GM19240 (cell line): Measurements from ENCODE around the gene COG4.
"Not testable (repeated sequence)": the region's sequence is repeated elsewhere in the genome, so short reads cannot be mapped to it uniquely, and the experiment has no call there.

Experiments used
- DNase-seq: peaks from one replicate; pipeline ENCODE4 v3.0.0; 2011; ENCODE audit warnings: low spot score; ENCODE audit not compliant: insufficient read length

The COG4 gene

GRCh38 chr16:70523076-70523742 is at the start of gene COG4:
COG4 (minus strand) TSS chr16:70523554; CDS start chr16:70523543, 11 bp downstream.
- DNase-seq: peak; percentile 69

DNA sequence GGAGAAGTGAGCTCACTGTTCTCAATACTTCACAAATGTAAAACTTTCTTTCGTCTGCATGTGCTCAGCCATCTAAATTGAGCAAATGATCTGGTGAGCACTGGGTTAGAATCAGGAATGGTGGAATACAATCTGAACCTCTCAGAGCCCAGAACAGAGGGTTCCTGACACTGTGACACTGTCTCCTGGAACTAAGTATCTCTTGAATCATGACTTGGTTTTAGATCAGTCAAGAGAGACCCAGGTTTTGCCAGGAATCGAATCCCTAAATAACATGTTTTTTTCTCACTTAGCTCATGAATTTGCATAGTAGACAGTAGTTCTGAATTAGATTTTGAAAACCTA is 49.5 kb upstream of the COG4 start:
- no peak for DNase-seq

- no peak for DNase-seq
These were observed 48.9 kb upstream of the COG4 start for GRCh38 chr16:70572050-70572925.

DNA sequence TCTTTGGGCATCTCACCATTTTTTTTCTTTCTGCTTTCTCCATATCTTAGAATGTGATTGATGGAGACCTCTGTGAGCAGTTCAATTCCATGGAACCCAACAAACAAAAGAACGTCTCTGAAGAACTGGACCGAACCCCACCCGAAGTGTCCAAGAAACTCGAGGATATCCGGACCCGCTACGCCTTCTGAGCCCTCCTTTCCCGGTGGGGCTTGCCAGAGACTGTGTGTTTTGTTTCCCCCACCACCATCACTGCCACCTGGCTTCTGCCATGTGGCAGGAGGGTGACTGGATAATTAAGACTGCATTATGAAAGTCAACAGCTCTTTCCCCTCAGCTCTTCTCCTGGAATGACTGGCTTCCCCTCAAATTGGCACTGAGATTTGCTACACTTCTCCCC is 48.3 kb upstream of the COG4 start:
- DNase-seq: no peak

DNA sequence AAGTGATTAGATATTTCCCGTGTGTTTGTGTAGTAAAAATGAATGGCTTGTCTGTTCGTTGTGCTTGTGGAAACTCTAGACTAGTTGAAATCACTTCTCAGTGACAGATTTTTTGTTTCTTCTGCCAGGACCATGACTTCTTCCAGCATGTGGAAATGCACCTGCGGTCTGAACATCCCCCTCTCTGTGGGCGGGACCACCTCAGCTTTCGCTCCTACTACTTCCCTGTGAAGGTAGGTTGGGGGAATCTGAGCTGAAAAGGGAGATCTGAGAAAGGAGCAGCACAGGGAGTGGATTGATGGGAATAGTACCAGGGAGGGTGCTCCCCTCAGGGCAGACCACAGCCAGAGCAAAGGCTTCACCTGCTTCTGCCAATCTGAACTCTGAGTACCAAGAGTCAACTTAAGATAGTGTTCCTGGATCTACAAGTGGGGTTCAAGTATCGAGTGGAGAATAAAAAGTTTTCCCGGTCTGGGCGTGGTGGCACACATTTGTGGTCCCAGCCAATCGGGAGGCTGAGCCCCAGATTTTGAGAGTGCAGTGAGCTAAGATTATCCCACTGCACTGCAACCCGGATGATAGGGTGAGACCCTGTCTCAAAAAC is 47.7 kb upstream of the COG4 start:
- no peak for DNase-seq

DNA sequence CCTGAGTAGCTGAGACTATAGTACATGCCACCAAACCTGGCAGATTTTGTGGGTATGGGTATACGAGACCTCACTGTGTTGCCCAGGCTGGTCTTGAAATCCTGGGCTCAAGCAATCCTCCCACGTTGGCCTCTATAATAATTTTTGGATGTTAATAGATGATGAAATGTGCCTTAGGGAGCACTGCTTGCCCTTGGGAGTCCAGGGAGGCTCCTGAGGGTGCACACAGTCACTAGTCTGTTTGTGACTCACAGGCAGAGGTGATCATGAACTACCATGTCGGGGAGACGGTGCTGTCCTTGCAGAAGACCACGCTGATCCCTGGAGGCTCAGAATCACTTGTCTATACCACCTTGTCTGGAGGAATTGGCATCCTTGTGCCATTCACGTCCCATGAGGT is 46.4 kb upstream of the COG4 start:
- DNase-seq: no peak

DNA sequence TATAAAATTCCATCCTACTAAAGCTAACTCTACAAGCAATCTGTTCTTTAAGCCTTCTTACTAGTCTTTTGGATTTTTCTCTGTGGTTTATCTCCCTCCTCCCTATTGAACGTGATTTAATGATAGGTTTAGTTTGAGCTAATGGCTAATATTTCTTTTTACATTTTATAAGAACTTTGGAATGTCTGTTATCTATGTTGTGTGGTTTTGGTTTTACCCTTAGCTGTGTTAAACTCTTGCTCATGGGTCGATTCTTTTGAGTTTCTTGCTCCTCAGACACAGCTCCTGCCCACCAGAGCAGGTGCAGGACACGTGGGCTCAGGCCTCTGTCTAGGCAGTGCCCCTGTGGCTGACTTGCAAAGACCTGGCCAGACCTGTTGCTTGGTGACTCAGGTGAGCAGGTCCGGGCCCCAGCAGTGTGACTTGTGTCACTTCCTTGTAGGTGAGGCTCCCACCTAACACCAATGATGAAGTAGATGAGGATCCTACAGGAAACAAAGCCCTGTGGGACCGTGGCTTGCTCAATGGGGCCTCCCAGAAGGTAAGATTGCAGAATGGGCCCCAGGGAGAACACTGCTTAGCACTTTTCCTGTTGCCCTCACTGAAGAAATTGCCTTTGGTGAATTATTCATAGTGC is 45.4 kb upstream of the COG4 start:
- no peak for DNase-seq

GRCh38 chr16:70565053-70565452 is 41.7 kb upstream of the COG4 start:
- DNase-seq: no peak

DNA sequence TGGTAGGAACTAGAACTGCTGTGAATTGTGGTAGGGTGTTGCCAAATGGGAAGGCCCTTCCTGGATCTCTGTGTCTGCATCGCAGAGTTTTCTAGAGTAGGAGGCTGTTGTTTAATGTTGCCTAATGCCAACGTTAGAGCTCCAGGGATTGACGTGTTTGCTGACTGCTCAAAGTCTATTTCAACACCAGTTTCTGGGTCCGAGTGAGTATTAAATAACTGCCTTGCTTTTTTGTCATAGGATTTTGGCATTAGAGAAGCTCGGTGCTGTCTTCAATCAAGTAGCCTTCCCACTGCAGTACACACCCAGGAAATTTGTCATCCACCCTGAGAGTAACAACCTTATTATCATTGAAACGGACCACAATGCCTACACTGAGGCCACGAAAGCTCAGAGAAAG is 40.3 kb upstream of the COG4 start:
- no peak for DNase-seq

- no peak for DNase-seq
These were observed 38.3 kb upstream of the COG4 start for GRCh38 chr16:70561623-70562022.

DNA sequence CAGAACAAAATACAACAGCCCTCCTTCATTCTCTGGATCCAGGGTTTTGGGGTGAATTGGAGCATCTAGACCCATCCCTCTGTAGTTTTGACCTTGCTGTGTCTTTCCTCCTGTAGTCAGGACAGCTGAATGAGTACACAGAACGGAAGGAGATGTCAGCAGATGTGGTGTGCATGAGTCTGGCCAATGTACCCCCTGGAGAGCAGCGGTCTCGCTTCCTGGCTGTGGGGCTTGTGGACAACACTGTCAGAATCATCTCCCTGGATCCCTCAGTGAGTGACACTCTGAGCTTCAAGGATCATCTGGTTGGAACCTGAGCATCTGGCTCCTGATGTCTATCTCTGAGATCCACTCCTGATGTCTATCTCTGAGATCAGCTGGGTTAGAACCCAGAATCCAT is 32.7 kb upstream of the COG4 start:
- DNase-seq: no peak

DNA sequence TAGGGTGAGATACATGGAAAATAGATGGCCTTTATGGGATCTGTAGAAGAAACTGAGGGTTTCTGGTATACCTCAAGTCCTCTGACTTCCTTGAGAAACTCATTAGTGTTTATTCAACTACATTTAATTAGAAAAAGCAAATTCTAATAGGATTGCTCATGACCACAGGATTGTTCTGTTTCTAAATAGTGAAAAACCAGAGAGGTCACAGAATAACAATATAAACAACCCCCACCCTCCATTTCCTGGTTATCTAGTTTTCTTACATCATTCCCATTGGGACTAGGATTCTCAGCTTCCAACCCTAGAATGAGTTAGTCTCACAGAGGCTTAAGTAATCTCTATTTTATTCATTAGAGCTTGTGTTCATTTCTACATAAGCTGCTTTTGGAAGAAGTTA is 30.3 kb upstream of the COG4 start:
- no peak for DNase-seq

GRCh38 chr16:70552675-70553074 is 29.3 kb upstream of the COG4 start:
- DNase-seq: no peak

GRCh38 chr16:70551788-70552187 is 28.4 kb upstream of the COG4 start:
- DNase-seq: no peak

GRCh38 chr16:70550082-70550481 is 26.7 kb upstream of the COG4 start:
- DNase-seq: no peak

DNA sequence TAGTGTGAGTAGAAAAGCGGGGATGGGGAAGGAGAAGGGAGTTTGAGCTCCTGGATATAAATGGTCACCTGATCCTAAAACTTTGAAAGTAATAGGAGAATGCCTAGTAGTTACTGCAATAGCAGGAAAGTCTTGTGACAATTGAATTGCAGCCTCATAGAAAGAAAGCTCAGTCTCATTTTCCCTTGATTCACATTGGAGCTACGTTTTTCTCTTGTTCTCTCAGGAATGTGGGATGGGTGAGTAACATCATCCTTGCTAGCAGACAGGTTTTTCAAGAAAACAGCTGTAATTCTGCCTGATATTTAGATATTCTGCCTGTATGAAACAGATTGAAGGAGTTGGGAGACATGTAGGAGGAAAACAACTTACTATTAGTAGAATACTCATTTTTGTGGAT is 25.6 kb upstream of the COG4 start:
- no peak for DNase-seq

GRCh38 chr16:70544548-70544947 is 21.2 kb upstream of the COG4 start:
- no peak for DNase-seq

GRCh38 chr16:70540994-70541393 is 17.6 kb upstream of the COG4 start:
- no peak for DNase-seq

DNA sequence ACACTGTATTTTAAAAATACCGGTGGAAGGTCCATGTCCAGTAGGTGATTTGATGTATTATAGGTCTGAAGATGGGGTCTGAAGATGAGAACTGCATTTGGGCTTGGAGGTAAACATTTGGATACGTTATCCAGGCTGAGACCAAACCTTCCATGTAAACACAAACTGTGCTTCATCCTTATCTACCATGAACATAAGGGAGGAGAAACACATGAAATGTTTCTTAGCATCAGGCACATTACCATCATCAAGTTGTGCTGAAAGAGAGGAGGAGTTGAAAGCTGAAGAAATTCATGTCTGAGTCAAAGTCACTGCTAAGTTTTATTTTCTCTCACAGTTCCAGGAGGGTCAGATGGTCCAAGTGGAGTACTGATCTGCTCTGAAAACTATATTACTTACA is 11.6 kb upstream of the COG4 start:
- no peak for DNase-seq

- not testable (repeated sequence) for DNase-seq
These were observed 6.6 kb upstream of the COG4 start for GRCh38 chr16:70529954-70530353.

- DNase-seq: no peak
These were observed 5.9 kb upstream of the COG4 start for GRCh38 chr16:70529051-70529777.
